Measurements from ENCODE around the gene VWCE.
"Not testable (repeated sequence)": the region's sequence is repeated elsewhere in the genome, so short reads cannot be mapped to it uniquely, and the experiment has no call there.

VWCE gene

GRCh38 chr11:61258546-61258945 lies 36.6 kb downstream of the VWCE start:
- no peak for DNase-seq (ENCODE audit: low read depth in 1 of 2, low spot score in 1 of 2)

GRCh38 chr11:61256710-61257482 lies 38.2 kb downstream of the VWCE start:
- no peak for DNase-seq (ENCODE audit: low read depth in 1 of 2, low spot score in 1 of 2)

- peak; percentile 30 to 32 for DNase-seq (ENCODE audit: low read depth in 1 of 2, low spot score in 1 of 2)
Observed at GRCh38 chr11:61254403-61255025, 40.6 kb downstream of the VWCE start.

GRCh38 chr11:61252332-61252731 lies 42.8 kb downstream of the VWCE start:
- not testable (repeated sequence) for DNase-seq (ENCODE audit: low read depth in 1 of 2, low spot score in 1 of 2)

- DNase-seq (ENCODE audit: low read depth in 1 of 2, low spot score in 1 of 2), result not testable (repeated sequence)
Observed at GRCh38 chr11:61250796-61251765, 44.0 kb downstream of the VWCE start.

DNA sequence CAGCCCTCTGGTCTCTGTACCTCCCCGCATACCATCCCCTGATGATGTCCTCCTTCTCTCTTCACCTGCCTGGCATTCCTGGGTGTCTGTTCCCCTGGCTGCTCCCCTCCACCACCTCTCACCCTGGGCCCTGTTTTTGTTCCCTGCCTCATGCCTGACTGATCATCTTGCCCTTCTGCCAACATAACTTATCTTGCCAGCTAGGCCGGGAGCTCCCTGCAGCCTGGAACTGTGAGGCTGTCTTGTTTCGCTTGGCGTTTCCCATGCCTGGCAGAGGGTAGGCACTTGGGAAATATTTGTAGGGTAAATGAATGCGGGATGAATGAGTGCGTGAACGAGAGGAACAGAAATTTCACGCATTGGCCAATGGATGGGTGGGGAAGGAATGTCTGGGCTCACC lies 45.9 kb downstream of the VWCE start:
- DNase-seq (ENCODE audit: low read depth in 1 of 2, low spot score in 1 of 2), result not testable (repeated sequence)

GRCh38 chr11:61248071-61248470 lies 47.0 kb downstream of the VWCE start:
- not testable (repeated sequence) for DNase-seq (ENCODE audit: low read depth in 1 of 2, low spot score in 1 of 2)

DNA sequence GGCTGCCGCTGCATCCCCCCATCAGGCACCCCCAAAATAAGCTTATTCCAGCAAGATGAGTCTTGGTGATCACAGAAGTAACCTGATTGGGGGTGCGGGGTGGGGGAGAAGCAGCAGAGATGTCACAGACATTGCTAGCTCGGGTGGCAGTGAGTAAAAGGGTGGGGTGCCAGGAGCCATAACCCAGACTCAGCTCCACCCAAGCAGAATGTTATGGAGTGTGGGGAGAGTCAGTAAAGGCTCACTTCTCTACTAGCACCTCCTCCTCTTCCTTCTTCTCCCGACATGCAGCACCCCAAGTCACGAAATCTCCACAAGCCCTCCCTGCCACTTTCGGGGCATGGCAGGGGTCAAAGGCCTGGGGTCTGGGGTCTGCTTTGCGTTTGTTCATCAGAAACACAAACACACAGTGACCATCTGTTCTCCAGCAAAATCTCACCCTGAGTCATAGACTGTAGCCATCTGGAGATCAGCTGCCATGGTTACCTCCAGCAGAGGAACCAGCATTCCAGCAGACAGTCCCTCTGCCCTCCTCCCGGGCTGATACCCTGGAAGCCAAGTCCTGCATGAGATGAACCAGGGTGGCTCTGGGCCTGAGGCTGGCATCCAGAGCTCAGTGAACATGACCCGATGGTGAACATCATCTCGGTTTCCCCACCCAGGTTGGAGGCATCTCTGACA lies 49.7 kb downstream of the VWCE start:
- not testable (repeated sequence) for DNase-seq (ENCODE audit: low read depth in 1 of 2, low spot score in 1 of 2)

DNA sequence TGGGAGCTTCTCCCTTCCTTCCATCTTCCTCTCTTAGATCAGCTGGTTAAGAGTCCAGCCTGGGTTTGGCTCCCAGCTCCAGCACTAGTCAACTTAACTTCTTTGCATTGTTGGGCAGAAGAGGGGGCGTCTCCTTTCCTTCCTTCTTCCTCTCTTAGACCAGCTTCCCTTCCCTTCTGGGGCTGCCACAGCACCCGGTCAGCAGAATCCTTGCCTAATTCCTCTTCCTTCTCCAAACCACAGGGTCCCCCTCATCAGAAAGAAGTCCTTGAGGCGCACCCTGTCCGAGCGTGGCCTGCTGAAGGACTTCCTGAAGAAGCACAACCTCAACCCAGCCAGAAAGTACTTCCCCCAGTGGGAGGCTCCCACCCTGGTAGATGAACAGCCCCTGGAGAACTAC lies 53.6 kb downstream of the VWCE start:
- DNase-seq (ENCODE audit: low read depth in 1 of 2, low spot score in 1 of 2), result not testable (repeated sequence)

DNA sequence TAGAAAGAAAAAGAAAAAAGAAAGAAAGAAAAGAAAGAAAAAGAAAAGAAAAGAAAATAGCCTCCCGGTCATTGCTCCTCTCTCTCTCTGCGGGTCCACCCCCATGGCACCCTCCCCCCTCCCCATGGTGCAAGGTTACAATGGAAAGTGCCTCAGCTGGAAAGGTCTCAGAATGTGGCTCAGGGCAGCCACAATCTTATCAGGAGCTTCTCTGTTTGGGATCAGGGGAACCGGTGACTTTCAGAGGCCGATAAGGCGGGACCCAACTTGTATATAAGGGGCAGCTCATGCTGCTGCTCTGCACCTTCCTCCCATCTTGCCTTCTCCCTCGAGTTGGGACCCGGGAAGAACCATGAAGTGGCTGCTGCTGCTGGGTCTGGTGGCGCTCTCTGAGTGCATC lies 54.2 kb downstream of the VWCE start, which contains the start of gene PGA5:
TSS of gene PGA5 (plus strand) at position 301 of the 400 bp plus-strand sequence. CDS start at position 353, 52 bp downstream.
- DNase-seq (ENCODE audit: low read depth in 1 of 2, low spot score in 1 of 2), result not testable (repeated sequence)

- not testable (repeated sequence) for DNase-seq (ENCODE audit: low read depth in 1 of 2, low spot score in 1 of 2)
Observed at GRCh38 chr11:61240288-61240687, 54.8 kb downstream of the VWCE start.

DNA sequence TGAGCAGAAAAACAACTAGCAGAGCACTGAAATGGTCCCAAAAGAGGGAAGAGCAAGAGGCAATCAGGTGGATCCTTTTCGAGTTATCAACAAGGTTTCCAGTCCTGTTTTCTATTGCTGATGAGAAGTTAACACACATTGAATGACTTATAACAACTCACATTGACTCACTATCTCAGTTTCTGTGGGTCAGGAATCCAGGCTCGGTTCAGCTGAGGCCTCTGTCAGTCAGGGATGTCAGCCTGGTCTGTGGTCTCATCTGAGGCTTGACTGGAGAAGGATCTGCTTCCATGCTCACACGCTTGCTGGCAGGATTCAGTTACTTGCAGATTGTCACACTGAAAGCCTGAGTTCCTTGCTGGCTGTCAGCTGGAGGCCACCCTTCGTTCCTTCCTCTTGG lies 58.0 kb downstream of the VWCE start:
- not testable (repeated sequence) for DNase-seq (ENCODE audit: low read depth in 1 of 2, low spot score in 1 of 2)

- not testable (repeated sequence) for DNase-seq (ENCODE audit: low read depth in 1 of 2, low spot score in 1 of 2)
Observed at GRCh38 chr11:61232548-61233145, 62.5 kb downstream of the VWCE start.

GRCh38 chr11:61231585-61231984 lies 63.5 kb downstream of the VWCE start:
- not testable (repeated sequence) for DNase-seq (ENCODE audit: low read depth in 1 of 2, low spot score in 1 of 2)

- not testable (repeated sequence) for DNase-seq (ENCODE audit: low read depth in 1 of 2, low spot score in 1 of 2)
Observed at GRCh38 chr11:61231033-61231432, 64.1 kb downstream of the VWCE start.

- DNase-seq (ENCODE audit: low read depth in 1 of 2, low spot score in 1 of 2), result not testable (repeated sequence)
Observed at GRCh38 chr11:61229458-61229857, 65.7 kb downstream of the VWCE start.

- not testable (repeated sequence) for DNase-seq (ENCODE audit: low read depth in 1 of 2, low spot score in 1 of 2)
Observed at GRCh38 chr11:61226457-61227137, 68.5 kb downstream of the VWCE start.

DNA sequence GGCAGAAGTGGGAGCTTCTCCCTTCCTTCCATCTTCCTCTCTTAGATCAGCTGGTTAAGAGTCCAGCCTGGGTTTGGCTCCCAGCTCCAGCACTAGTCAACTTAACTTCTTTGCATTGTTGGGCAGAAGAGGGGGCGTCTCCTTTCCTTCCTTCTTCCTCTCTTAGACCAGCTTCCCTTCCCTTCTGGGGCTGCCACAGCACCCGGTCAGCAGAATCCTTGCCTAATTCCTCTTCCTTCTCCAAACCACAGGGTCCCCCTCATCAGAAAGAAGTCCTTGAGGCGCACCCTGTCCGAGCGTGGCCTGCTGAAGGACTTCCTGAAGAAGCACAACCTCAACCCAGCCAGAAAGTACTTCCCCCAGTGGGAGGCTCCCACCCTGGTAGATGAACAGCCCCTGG lies 72.4 kb downstream of the VWCE start:
- DNase-seq (ENCODE audit: low read depth in 1 of 2, low spot score in 1 of 2), result not testable (repeated sequence)

GRCh38 chr11:61222047-61222446 lies 73.1 kb downstream of the VWCE start, which contains the start of gene PGA4:
Gene PGA4, plus strand, starts transcription at chr11:61222347. Its CDS starts 54 bp downstream, at chr11:61222401.
- not testable (repeated sequence) for DNase-seq (ENCODE audit: low read depth in 1 of 2, low spot score in 1 of 2)
